Measurements from ENCODE around the gene AP1G1.

DNA sequence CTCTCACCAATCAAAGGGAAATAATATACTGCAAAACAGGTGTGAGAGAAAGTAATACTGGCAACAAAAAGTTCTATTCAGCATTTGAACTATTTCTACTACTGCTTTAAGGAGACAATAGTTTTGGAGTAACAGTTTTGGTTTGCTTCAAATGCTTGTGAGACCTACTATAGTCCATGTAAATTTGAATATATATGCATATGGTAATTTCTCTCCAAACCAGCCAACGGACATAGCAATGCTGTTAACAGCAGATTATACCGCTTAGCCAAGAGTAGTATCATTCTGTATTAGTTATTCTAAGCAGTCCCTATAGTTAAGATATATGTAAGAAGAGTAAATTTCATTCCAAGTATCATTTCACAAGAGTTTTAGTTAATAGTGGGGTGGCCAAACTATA is 102.6 kb downstream of the AP1G1 start:
- no peak for TF ChIP-seq RFX5 (IDR thresholded peaks at IDR 0.05; ENCODE audit: low read depth, low read length)
- no peak for TF ChIP-seq CEBPB (IDR thresholded peaks at IDR 0.05; ENCODE audit: low read depth, low read length)
- TF ChIP-seq BHLHE40 (IDR thresholded peaks at IDR 0.05; ENCODE audit: low read depth, low read length) = no peak

Data from IMR-90 (cell line).